Chondrocyte (in vitro differentiated cells): ENCODE measurements around the gene TRPV6. TPM values are rescaled to one million over a fixed set of nuclear protein-coding genes. Genes with fewer than 3 reads are reported as not detected.
A peak's percentile ranks its signal among the peaks of the same experiment; 100 is the strongest.

Experiments used
- DNase-seq: peaks from one replicate; pipeline ENCODE4 v3.0.0; 2021; ENCODE audit warnings: mixed read lengths, low spot score
- H3K27ac Mint-ChIP-seq: one replicate; pipeline ENCODE4 v1.8.0; 2021; ENCODE audit warnings: mild to moderate bottlenecking, moderate library complexity, mixed read lengths; ENCODE audit not compliant: unreplicated experiment
- H3K27me3 Mint-ChIP-seq: 2 replicates; pipeline ENCODE4 v1.8.0; 2021; ENCODE audit warnings: low read depth, mixed read lengths
- H3K36me3 Mint-ChIP-seq: 2 replicates; pipeline ENCODE4 v1.8.0; 2021; ENCODE audit warnings: low read depth, mixed read lengths
- H3K4me1 Mint-ChIP-seq: 2 replicates; pipeline ENCODE4 v1.8.0; 2021; ENCODE audit warnings: low read depth, mild to moderate bottlenecking, mixed read lengths
- H3K4me3 Mint-ChIP-seq: one replicate; pipeline ENCODE4 v1.8.0; 2021; ENCODE audit warnings: mild to moderate bottlenecking, moderate library complexity, mixed read lengths; ENCODE audit not compliant: unreplicated experiment
- H3K9me3 Mint-ChIP-seq: 2 replicates; pipeline ENCODE4 v1.8.0; 2021; ENCODE audit warnings: low read depth, mixed read lengths
- total RNA-seq: library from RNA; stranded (reverse); gene quantifications from 3 replicates; pipeline ENCODE4 v1.2.1, GENCODE V29; 2021
- TF ChIP-seq, protein P1 (sequence below): fragments of 200-600 bp; sonication (generic); IDR thresholded peaks from 2 replicates; pipeline ENCODE4 v1.5.0; 2021; ENCODE audit warnings: antibody characterized with exemption, mild to moderate bottlenecking, moderate library complexity

Gene TRPV6
- total RNA-seq, 1 donor from 2014 or later, result not detected

DNA sequence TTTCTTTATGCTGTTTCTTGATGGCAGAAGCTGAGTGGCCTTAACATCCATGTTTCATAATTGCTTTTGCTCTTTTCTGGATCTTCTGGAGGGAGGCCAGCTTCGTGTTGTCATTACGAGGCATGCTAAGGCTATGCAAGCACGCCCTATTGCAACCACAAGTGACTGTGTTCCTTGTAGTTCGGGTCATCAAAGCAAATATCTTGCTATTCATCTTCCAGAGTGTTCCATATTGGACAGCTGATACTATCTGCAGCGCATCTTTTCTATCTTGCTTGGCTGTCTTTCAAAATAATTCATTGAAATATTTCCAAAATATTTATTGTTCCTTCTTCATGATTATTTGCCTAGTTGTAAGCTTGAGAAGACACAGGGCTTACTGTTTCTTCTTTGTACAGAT lies 25.7 kb downstream of the TRPV6 start:
- Mint-ChIP-seq H3K9me3 (no peaks in the 10 kb centered on the region), H3K36me3 (no peaks in the 10 kb centered on the region), H3K4me3 (no peak overlapping the region), H3K27me3 (peaks cover 51% of the 10 kb centered on the region), H3K27ac (no peak overlapping the region), H3K4me1 (no peaks in the 10 kb centered on the region)
- TF ChIP-seq, protein P1, sequence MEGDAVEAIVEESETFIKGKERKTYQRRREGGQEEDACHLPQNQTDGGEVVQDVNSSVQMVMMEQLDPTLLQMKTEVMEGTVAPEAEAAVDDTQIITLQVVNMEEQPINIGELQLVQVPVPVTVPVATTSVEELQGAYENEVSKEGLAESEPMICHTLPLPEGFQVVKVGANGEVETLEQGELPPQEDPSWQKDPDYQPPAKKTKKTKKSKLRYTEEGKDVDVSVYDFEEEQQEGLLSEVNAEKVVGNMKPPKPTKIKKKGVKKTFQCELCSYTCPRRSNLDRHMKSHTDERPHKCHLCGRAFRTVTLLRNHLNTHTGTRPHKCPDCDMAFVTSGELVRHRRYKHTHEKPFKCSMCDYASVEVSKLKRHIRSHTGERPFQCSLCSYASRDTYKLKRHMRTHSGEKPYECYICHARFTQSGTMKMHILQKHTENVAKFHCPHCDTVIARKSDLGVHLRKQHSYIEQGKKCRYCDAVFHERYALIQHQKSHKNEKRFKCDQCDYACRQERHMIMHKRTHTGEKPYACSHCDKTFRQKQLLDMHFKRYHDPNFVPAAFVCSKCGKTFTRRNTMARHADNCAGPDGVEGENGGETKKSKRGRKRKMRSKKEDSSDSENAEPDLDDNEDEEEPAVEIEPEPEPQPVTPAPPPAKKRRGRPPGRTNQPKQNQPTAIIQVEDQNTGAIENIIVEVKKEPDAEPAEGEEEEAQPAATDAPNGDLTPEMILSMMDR, result no peak
- no peak for DNase-seq

DNA sequence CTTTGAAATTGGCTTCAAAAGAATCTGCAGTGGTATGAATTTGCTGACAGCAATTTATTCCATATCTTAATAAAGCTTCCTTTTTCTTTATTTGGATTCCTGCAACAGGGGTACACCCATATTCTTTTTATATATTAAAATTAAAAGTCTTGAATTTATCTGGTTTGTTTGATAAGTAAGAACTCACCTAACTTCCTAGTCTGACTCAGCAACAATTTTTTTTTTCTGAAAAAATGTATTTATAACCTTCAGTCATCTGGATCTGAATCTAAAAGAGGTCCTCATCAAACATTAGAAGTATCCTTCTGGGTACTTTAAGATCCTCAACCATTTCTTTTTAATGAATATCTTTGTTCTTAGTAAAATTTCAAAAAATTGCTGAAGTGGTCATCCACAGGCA lies 26.1 kb downstream of the TRPV6 start:
- TF ChIP-seq, protein P1, result no peak
- no peak for DNase-seq
- Mint-ChIP-seq H3K27me3 (peaks cover 50% of the 10 kb centered on the region), H3K4me3 (no peak overlapping the region), H3K27ac (no peak overlapping the region), H3K4me1 (no peaks in the 10 kb centered on the region), H3K9me3 (no peaks in the 10 kb centered on the region), H3K36me3 (no peaks in the 10 kb centered on the region)

DNA sequence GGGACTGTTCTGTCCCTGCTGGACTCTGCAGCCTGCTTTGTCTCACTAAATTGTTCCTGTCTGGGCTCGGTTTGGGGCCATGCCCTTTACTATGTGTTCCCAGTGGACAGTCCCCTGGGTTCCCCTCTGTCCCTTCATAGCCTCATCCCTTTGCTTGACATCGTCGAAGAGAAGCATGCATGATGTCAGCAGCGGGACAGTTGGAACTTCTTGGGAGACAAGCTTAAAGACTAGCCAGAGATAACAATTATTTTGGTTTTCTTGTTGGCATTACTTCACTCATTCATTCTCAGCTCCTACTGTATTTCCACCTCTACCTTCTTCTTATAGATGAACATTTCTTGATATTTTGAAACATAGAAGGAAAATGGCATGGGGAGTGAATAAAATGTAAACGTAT lies 27.9 kb downstream of the TRPV6 start:
- DNase-seq, result no peak
- TF ChIP-seq, protein P1, result no peak
- H3K27ac Mint-ChIP-seq, result no peak overlapping the region
- H3K4me1 Mint-ChIP-seq, result no peaks in the 10 kb centered on the region
- H3K27me3 Mint-ChIP-seq, result peaks cover 42% of the 10 kb centered on the region
- H3K9me3 Mint-ChIP-seq, result no peaks in the 10 kb centered on the region
- H3K4me3 Mint-ChIP-seq, result no peak overlapping the region
- H3K36me3 Mint-ChIP-seq, result no peaks in the 10 kb centered on the region

DNA sequence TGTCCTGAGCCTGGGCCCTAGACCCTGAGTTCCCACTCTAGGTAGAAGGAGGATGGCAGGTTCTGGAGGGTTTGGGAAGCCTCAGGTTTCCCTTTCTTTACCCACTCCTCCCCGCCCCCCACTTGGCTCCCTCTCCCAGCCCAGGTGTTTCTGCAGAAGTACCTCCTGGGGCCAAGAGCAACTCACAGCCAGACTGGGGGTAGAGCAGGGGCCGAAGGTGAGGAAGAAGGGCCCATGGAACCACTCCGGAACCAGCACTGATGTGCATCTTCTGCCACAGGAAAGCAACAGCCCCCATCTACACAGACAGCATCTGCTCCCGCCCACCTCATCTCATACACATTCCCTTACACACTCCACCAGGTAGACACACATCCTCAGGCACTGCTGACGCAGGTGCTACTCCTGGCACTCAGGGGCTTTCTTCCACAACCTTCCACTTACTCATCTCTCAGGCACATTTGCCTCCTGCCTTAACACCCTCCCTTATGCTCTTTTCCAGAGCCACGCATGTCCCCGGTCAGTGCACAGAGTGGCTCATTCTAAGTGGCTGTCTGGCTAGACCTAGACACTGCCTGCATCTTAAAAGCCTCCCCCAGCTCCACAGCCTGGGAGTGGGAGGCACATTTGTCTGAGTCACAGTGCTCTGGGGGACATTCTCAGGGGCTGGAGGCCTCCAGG lies 28.8 kb downstream of the TRPV6 start:
- H3K36me3 Mint-ChIP-seq, result no peaks in the 10 kb centered on the region
- TF ChIP-seq, protein P1, result no peak
- H3K4me3 Mint-ChIP-seq, result no peak overlapping the region
- no peak for DNase-seq
- H3K9me3 Mint-ChIP-seq, result no peaks in the 10 kb centered on the region
- H3K27ac Mint-ChIP-seq, result no peak overlapping the region
- H3K4me1 Mint-ChIP-seq, result no peaks in the 10 kb centered on the region
- H3K27me3 Mint-ChIP-seq, result peaks cover 43% of the 10 kb centered on the region

DNA sequence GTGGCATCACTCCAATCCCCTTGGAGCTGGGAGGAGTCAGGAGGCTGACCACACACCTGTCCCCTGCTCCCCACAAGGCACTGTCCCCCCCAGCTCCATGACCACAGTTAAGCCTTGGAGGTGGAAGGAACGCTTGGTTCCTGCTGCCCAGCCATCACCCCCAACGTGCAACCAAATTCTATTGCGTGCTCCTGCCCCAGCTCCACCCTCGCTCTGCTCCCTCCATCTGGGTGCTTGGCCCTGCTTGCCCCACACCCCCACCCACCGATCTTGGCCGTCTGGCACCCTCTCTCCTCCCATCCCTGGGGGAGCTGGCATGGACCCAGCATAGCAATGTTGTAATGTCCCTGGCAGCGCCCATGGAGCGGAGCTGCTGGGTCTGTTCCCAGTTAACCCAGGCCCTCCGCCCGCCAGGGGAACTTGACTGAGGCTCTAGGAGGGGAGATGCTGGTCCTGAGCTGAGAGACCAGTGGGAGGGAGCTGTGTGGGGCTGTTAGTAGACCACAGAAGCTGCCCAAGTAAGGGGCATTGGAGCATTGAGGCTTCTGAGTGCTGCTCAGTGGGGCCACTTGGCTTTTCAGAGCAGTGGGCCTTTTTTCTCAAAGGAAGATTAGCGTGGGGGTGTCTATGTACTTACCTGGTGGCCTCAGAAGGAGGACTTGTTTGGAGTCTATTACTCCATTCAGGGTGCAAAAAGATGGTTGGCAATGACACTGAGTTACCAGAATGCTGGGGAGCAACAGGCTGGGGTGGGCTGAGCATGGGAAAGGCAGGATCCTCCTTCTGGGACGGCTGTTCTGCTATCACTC lies 29.6 kb downstream of the TRPV6 start:
- H3K4me3 Mint-ChIP-seq, result peak overlapping the region; percentile 48
- H3K27ac Mint-ChIP-seq, result no peak overlapping the region
- TF ChIP-seq, protein P1, result no peak
- H3K9me3 Mint-ChIP-seq, result no peaks in the 10 kb centered on the region
- H3K27me3 Mint-ChIP-seq, result peaks cover 45% of the 10 kb centered on the region
- peak; percentile 91 for DNase-seq
- H3K36me3 Mint-ChIP-seq, result no peaks in the 10 kb centered on the region
- H3K4me1 Mint-ChIP-seq, result no peaks in the 10 kb centered on the region
